ENCODE data around the gene RABGAP1.

Gene RABGAP1

DNA sequence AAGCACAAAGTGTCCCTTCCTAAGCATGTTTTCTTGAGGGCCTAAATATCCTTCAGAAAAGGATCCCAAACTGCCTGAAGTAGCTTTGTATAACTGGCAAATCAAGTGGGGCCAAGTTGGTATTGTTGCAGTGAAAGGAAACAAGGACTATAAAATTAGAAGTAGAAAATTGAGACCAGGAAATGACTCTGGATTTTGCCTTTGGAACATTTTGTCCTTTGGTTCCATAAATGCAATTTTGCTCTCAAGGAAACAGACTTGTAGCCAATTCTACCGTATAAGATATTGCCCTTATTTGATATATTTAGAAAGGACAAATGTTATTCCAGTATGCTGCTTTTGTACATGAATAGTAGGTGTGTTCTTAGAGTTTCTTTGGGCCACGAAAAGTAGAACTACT is 34.4 kb downstream of the RABGAP1 start:
- H3K9ac ChIP-seq (ENCODE audit: low read depth in 1 of 2, low read length in 2 of 2): no peak overlapping the region

DNA sequence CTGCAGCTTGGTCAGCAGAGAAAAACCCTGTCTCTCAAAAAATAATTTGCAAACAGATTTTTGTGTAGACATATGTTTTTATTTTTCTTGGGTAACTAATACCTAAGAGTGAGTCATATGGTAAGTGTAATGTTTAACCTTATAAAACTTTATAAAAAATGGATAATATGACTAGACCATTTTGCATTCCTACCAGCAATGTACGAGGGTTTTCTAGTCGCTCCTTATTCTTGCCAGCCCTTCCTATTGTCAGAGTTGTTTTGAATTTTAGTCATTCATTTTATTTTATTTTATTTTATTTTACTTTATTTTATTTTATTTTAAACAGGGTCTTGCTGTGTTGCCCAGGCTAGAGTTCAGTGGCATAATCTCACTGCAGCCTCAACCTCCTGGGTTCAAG is 37.8 kb downstream of the RABGAP1 start:
- Histone ChIP-seq H3K27me3 (ENCODE audit: control insufficient read depth in 2 of 2, insufficient read depth in 2 of 2, low read length in 2 of 2) (no peaks in the 10 kb centered on the region), H3K27ac (ENCODE audit: low read depth in 2 of 2, low read length in 2 of 2) (no peak overlapping the region), H3K4me3 (ENCODE audit: low read length in 2 of 2) (no peak overlapping the region), H3K4me1 (ENCODE audit: control insufficient read depth in 2 of 2, insufficient read depth in 2 of 2, low read length in 2 of 2) (peaks cover 8 to 11% of the 10 kb centered on the region in 2 donors), H3K9ac (ENCODE audit: low read depth in 1 of 2, low read length in 2 of 2) (no peak overlapping the region), H3K36me3 (ENCODE audit: control insufficient read depth in 2 of 2, insufficient read depth in 2 of 2, low read length in 2 of 2) (no peaks in the 10 kb centered on the region), H3K9me3 (ENCODE audit: control insufficient read depth in 2 of 2, low read length in 2 of 2) (no peaks in the 10 kb centered on the region)

More for the DNA sequence above, 34.4 kb downstream of the RABGAP1 start:
- peaks cover 2 to 11% of the 10 kb centered on the region in 2 donors for H3K36me3 ChIP-seq (ENCODE audit: control insufficient read depth in 2 of 2, insufficient read depth in 2 of 2, low read length in 2 of 2)
- H3K27ac ChIP-seq (ENCODE audit: low read depth in 2 of 2, low read length in 2 of 2): peak overlapping the region; percentile 29 to 57
- H3K27me3 ChIP-seq (ENCODE audit: control insufficient read depth in 2 of 2, insufficient read depth in 2 of 2, low read length in 2 of 2): no peaks in the 10 kb centered on the region
- H3K4me1 ChIP-seq (ENCODE audit: control insufficient read depth in 2 of 2, insufficient read depth in 2 of 2, low read length in 2 of 2): peaks cover 8 to 11% of the 10 kb centered on the region in 2 donors
- no peak overlapping the region for H3K4me3 ChIP-seq (ENCODE audit: low read length in 2 of 2)
- no peaks in the 10 kb centered on the region for H3K9me3 ChIP-seq (ENCODE audit: control insufficient read depth in 2 of 2, low read length in 2 of 2)

DNA sequence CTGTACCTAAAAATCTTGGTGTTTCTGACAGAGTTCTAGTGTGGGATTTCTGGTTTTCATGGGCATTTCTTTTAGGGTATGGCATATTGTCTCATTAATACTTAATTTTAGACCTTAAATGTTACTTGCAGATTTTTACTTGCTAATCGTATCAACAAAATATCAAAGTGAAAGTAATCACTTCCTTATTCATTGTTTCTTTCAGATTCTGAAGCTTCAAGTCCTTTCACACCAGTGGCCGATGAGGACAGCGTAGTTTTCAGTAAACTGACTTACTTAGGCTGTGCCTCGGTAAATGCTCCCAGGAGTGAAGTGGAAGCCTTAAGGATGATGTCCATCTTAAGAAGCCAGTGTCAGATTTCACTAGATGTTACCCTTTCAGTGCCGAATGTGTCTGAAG is 45.2 kb downstream of the RABGAP1 start:
- no peaks in the 10 kb centered on the region for H3K4me1 ChIP-seq (ENCODE audit: control insufficient read depth in 2 of 2, insufficient read depth in 2 of 2, low read length in 2 of 2)
- no peaks in the 10 kb centered on the region for H3K9me3 ChIP-seq (ENCODE audit: control insufficient read depth in 2 of 2, low read length in 2 of 2)
- no peak overlapping the region for H3K27ac ChIP-seq (ENCODE audit: low read depth in 2 of 2, low read length in 2 of 2)
- no peaks in the 10 kb centered on the region for H3K27me3 ChIP-seq (ENCODE audit: control insufficient read depth in 2 of 2, insufficient read depth in 2 of 2, low read length in 2 of 2)
- no peak overlapping the region for H3K9ac ChIP-seq (ENCODE audit: low read depth in 1 of 2, low read length in 2 of 2)
- no peak overlapping the region for H3K4me3 ChIP-seq (ENCODE audit: low read length in 2 of 2)
- peaks cover 17 to 37% of the 10 kb centered on the region in 2 donors for H3K36me3 ChIP-seq (ENCODE audit: control insufficient read depth in 2 of 2, insufficient read depth in 2 of 2, low read length in 2 of 2)

DNA sequence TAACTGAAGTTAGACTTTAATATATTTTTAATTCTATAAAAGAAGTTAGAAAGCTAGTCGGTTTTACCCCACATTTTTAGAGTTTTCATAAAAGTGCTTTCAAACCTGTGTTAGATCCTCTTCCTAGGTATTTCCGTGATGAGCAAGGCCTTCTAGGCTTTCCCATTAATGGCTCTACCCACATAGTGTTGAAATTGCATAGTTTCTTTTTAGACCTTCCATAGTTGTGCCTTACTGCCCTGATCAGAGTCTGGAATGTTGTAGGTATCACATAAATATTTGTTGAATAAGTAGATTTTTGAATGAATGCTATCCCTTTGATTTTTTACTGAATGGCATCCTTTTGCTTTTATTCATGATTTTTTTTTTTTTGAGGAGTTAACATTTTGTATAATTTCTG is 47.3 kb downstream of the RABGAP1 start:
- no peaks in the 10 kb centered on the region for H3K4me1 ChIP-seq (ENCODE audit: control insufficient read depth in 2 of 2, insufficient read depth in 2 of 2, low read length in 2 of 2)
- H3K9ac ChIP-seq (ENCODE audit: low read depth in 1 of 2, low read length in 2 of 2): no peak overlapping the region
- peaks cover 17 to 37% of the 10 kb centered on the region in 2 donors for H3K36me3 ChIP-seq (ENCODE audit: control insufficient read depth in 2 of 2, insufficient read depth in 2 of 2, low read length in 2 of 2)
- no peaks in the 10 kb centered on the region for H3K27me3 ChIP-seq (ENCODE audit: control insufficient read depth in 2 of 2, insufficient read depth in 2 of 2, low read length in 2 of 2)
- no peaks in the 10 kb centered on the region for H3K9me3 ChIP-seq (ENCODE audit: control insufficient read depth in 2 of 2, low read length in 2 of 2)
- no peak overlapping the region for H3K27ac ChIP-seq (ENCODE audit: low read depth in 2 of 2, low read length in 2 of 2)
- no peak overlapping the region for H3K4me3 ChIP-seq (ENCODE audit: low read length in 2 of 2)

DNA sequence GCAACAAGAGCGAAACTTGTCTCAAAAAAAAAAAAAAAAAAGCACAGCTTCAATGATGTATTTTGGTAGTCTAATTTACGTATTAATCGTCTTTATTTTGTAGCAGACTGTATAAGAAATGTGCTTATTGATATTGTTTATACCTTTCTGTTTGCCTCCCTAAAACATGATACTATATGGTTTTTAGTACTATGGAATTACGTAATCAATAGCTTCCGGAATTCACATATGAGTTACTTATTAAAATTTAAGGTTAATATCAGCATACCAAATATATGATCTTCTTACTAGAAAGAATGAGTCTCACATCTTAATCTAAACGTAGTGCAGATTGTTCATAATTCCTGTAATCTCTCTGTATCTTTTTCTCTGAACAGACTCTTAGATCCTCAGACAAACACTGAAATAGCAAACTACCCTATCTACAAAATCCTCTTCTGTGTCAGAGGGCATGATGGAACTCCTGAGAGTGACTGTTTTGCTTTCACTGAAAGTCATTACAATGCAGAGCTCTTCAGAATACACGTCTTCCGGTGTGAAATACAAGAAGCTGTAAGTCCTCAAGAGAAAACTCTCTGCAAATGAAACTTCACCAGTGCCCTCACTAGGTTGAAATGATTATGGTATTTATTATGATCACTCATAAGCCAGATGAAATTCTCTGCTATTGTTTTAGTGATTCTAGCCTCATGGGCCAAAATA is 48.3 kb downstream of the RABGAP1 start:
- Histone ChIP-seq H3K36me3 (ENCODE audit: control insufficient read depth in 2 of 2, insufficient read depth in 2 of 2, low read length in 2 of 2) (peaks cover 17 to 37% of the 10 kb centered on the region in 2 donors), H3K27me3 (ENCODE audit: control insufficient read depth in 2 of 2, insufficient read depth in 2 of 2, low read length in 2 of 2) (no peaks in the 10 kb centered on the region), H3K4me3 (ENCODE audit: low read length in 2 of 2) (no peak overlapping the region), H3K9me3 (ENCODE audit: control insufficient read depth in 2 of 2, low read length in 2 of 2) (no peaks in the 10 kb centered on the region), H3K27ac (ENCODE audit: low read depth in 2 of 2, low read length in 2 of 2) (no peak overlapping the region), H3K9ac (ENCODE audit: low read depth in 1 of 2, low read length in 2 of 2) (no peak overlapping the region), H3K4me1 (ENCODE audit: control insufficient read depth in 2 of 2, insufficient read depth in 2 of 2, low read length in 2 of 2) (no peaks in the 10 kb centered on the region)

DNA sequence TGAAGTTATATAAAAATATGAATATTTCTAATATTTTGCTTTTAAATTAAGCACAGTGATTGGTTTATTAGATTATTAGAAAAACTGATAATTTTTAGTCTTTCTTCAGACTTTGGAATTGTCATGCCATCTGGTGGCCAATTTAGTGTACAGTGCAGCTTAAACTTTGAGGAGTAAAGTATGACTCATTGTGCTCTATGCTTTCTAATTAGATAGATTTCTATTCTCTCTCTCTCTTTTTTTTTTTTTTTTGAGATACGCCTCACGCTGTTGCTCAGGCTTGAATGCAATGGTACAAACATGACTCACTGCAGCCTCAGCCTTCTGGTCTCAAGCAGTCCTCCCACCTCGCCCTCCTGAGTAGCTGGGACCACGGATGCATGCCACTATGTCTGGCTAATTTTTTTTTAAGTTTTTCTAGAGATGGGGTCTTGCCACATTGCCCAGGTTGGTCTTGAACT is 50.6 kb downstream of the RABGAP1 start:
- H3K4me1 ChIP-seq (ENCODE audit: control insufficient read depth in 2 of 2, insufficient read depth in 2 of 2, low read length in 2 of 2): no peaks in the 10 kb centered on the region

DNA sequence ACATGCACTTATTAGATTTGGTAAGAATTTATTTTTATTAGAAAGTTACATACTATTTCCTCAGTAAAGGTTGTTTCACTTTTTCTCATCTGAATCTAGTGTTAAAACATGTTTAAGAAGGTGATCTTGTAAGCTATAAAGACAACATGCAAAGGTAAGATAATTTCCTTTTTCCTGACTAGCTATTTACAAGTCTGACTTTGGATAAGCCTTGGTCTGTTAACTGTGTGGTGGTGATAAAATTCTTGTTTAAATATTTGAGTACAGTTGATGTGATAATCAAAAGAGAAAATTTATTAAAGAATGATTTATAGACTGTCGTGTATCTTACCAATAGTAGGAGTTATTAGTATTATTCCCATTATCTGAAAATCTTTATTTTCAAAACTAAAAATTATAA is 55.8 kb downstream of the RABGAP1 start:
- Histone ChIP-seq H3K9ac (ENCODE audit: low read depth in 1 of 2, low read length in 2 of 2) (no peak overlapping the region), H3K9me3 (ENCODE audit: control insufficient read depth in 2 of 2, low read length in 2 of 2) (no peaks in the 10 kb centered on the region), H3K36me3 (ENCODE audit: control insufficient read depth in 2 of 2, insufficient read depth in 2 of 2, low read length in 2 of 2) (peaks cover 24 to 30% of the 10 kb centered on the region in 2 donors), H3K27me3 (ENCODE audit: control insufficient read depth in 2 of 2, insufficient read depth in 2 of 2, low read length in 2 of 2) (no peaks in the 10 kb centered on the region), H3K4me1 (ENCODE audit: control insufficient read depth in 2 of 2, insufficient read depth in 2 of 2, low read length in 2 of 2) (no peaks in the 10 kb centered on the region), H3K27ac (ENCODE audit: low read depth in 2 of 2, low read length in 2 of 2) (no peak overlapping the region), H3K4me3 (ENCODE audit: low read length in 2 of 2) (no peak overlapping the region)

More for the DNA sequence above, 50.6 kb downstream of the RABGAP1 start:
- H3K9me3 ChIP-seq (ENCODE audit: control insufficient read depth in 2 of 2, low read length in 2 of 2): no peaks in the 10 kb centered on the region
- H3K9ac ChIP-seq (ENCODE audit: low read depth in 1 of 2, low read length in 2 of 2): no peak overlapping the region
- H3K36me3 ChIP-seq (ENCODE audit: control insufficient read depth in 2 of 2, insufficient read depth in 2 of 2, low read length in 2 of 2): peaks cover 11 to 27% of the 10 kb centered on the region in 2 donors
- no peak overlapping the region for H3K4me3 ChIP-seq (ENCODE audit: low read length in 2 of 2)
- H3K27me3 ChIP-seq (ENCODE audit: control insufficient read depth in 2 of 2, insufficient read depth in 2 of 2, low read length in 2 of 2): no peaks in the 10 kb centered on the region
- H3K27ac ChIP-seq (ENCODE audit: low read depth in 2 of 2, low read length in 2 of 2): no peak overlapping the region

DNA sequence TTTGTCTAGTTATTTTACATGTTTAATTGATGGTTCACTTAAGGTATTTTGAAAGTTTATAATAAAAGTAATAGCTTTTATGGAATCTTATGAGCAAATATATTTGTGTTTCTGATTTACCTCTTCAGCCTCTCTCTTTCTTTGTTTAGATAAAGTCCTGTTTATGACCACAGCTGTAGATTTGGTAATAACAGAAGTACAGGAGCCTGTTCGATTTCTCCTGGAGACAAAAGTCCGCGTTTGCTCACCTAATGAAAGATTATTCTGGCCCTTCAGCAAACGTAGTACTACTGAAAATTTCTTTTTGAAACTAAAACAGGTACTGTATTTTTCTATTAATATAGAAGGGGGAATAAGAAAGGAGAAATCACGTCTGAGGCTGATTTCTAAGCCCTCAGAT is 57.6 kb downstream of the RABGAP1 start:
- Histone ChIP-seq H3K9me3 (ENCODE audit: control insufficient read depth in 2 of 2, low read length in 2 of 2) (no peaks in the 10 kb centered on the region), H3K27me3 (ENCODE audit: control insufficient read depth in 2 of 2, insufficient read depth in 2 of 2, low read length in 2 of 2) (no peaks in the 10 kb centered on the region), H3K36me3 (ENCODE audit: control insufficient read depth in 2 of 2, insufficient read depth in 2 of 2, low read length in 2 of 2) (peaks cover 27 to 30% of the 10 kb centered on the region in 2 donors), H3K4me1 (ENCODE audit: control insufficient read depth in 2 of 2, insufficient read depth in 2 of 2, low read length in 2 of 2) (no peaks in the 10 kb centered on the region), H3K27ac (ENCODE audit: low read depth in 2 of 2, low read length in 2 of 2) (no peak overlapping the region), H3K9ac (ENCODE audit: low read depth in 1 of 2, low read length in 2 of 2) (no peak overlapping the region), H3K4me3 (ENCODE audit: low read length in 2 of 2) (no peak overlapping the region)

DNA sequence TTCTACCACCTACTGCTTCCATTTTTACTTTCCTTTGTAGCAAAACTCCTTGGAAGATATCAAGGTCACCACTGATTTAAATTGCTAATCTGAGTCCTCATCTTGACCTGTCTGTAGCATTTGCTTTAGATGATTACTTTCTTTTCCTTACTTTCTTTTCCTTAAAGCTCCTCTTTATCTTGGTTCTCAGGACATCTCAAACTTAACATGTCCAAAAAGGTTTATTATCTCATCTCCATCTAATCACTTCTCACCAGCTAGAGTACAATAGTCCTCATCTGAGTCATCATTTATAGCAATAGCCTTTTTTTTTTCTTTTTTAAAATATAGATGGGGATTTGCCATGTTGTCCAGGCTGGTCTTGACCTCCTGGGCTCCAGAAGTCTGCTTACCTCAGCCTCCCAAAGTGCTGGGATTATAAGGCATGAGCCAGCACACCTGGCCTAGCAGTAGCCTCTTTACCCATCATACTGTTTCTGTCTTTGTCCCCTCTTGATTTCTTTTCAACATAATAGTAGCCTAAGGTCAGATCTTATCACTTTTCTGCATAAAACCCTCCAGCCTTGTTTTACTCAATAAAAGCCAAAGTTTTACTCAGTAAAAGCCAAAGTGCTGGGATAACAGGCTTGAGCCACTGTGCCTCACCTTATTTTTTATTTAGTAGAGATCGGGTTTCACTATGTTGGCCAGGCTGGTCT is 59.7 kb downstream of the RABGAP1 start:
- H3K9ac ChIP-seq (ENCODE audit: low read depth in 1 of 2, low read length in 2 of 2): no peak overlapping the region
- H3K4me3 ChIP-seq (ENCODE audit: low read length in 2 of 2): no peak overlapping the region
- H3K4me1 ChIP-seq (ENCODE audit: control insufficient read depth in 2 of 2, insufficient read depth in 2 of 2, low read length in 2 of 2): no peaks in the 10 kb centered on the region
- H3K27ac ChIP-seq (ENCODE audit: low read depth in 2 of 2, low read length in 2 of 2): no peak overlapping the region
- no peaks in the 10 kb centered on the region for H3K27me3 ChIP-seq (ENCODE audit: control insufficient read depth in 2 of 2, insufficient read depth in 2 of 2, low read length in 2 of 2)
- peaks cover 27 to 37% of the 10 kb centered on the region in 2 donors for H3K36me3 ChIP-seq (ENCODE audit: control insufficient read depth in 2 of 2, insufficient read depth in 2 of 2, low read length in 2 of 2)
- H3K9me3 ChIP-seq (ENCODE audit: control insufficient read depth in 2 of 2, low read length in 2 of 2): no peaks in the 10 kb centered on the region

DNA sequence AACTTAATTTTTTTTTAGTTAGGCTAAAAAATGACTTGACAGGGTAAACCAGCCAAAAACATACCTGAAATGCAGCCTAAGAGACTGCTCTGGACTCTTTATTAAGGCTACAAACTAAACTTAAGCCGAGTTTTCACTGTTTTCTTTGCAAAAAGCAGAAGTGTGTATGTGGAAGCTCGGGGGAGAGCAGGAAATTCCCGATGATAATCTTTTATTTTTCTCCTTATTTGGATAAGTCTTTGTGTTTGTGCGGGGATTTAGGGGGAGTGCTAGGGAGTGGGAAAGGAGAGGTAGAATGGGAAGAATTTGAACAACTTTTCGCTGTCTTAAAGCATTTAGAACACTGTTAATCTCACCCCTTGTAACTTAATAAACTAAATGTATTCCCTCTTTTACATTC is 61.9 kb downstream of the RABGAP1 start:
- H3K27ac ChIP-seq (ENCODE audit: low read depth in 2 of 2, low read length in 2 of 2): no peak overlapping the region
- H3K4me3 ChIP-seq (ENCODE audit: low read length in 2 of 2): no peak overlapping the region

More for the DNA sequence above, 61.9 kb downstream of the RABGAP1 start:
- H3K36me3 ChIP-seq (ENCODE audit: control insufficient read depth in 2 of 2, insufficient read depth in 2 of 2, low read length in 2 of 2): peaks cover 14 to 26% of the 10 kb centered on the region in 2 donors
- H3K4me1 ChIP-seq (ENCODE audit: control insufficient read depth in 2 of 2, insufficient read depth in 2 of 2, low read length in 2 of 2): no peaks in the 10 kb centered on the region
- no peaks in the 10 kb centered on the region for H3K27me3 ChIP-seq (ENCODE audit: control insufficient read depth in 2 of 2, insufficient read depth in 2 of 2, low read length in 2 of 2)
- H3K9ac ChIP-seq (ENCODE audit: low read depth in 1 of 2, low read length in 2 of 2): no peak overlapping the region
- H3K9me3 ChIP-seq (ENCODE audit: control insufficient read depth in 2 of 2, low read length in 2 of 2): no peaks in the 10 kb centered on the region
